HG02759 (cell line): ENCODE data around the gene PGS1.

Experiments
- ATAC-seq: cut with Tn5 transposase; IDR thresholded peaks from one replicate; pipeline ENCODE4 v1.9.1; 2021; ENCODE audit warnings: mild to moderate bottlenecking, moderate library complexity; ENCODE audit not compliant: unreplicated experiment

The PGS1 gene

GRCh38 chr17:78346605-78347250 is 31.7 kb upstream of the PGS1 start:
- ATAC-seq: no peak

- ATAC-seq: no peak
Observed at GRCh38 chr17:78347453-78347852, 31.0 kb upstream of the PGS1 start.

- no peak for ATAC-seq
Observed at GRCh38 chr17:78348055-78348770, 30.2 kb upstream of the PGS1 start.

- ATAC-seq: no peak
Observed at GRCh38 chr17:78349891-78350642, 28.4 kb upstream of the PGS1 start.

- no peak for ATAC-seq
Observed at GRCh38 chr17:78351449-78352006, 26.9 kb upstream of the PGS1 start.

GRCh38 chr17:78353834-78354233 is 24.6 kb upstream of the PGS1 start:
- no peak for ATAC-seq

- no peak for ATAC-seq
Observed at GRCh38 chr17:78355045-78355641, 23.3 kb upstream of the PGS1 start.

- no peak for ATAC-seq
Observed at GRCh38 chr17:78355701-78356100, 22.7 kb upstream of the PGS1 start.

- ATAC-seq: peak; percentile 64
Observed at GRCh38 chr17:78356101-78356713, 22.2 kb upstream of the PGS1 start.

GRCh38 chr17:78357177-78357586 is 21.3 kb upstream of the PGS1 start:
- no peak for ATAC-seq

GRCh38 chr17:78357672-78358537 is 20.5 kb upstream of the PGS1 start:
- no peak for ATAC-seq

GRCh38 chr17:78358538-78359320 is 19.7 kb upstream of the PGS1 start:
- no peak for ATAC-seq

GRCh38 chr17:78359321-78359996 is 19.0 kb upstream of the PGS1 start:
- no peak for ATAC-seq

- ATAC-seq: peak; percentile 54
Observed at GRCh38 chr17:78359997-78360370, 18.5 kb upstream of the PGS1 start, which contains the start of gene SOCS3. Gene SOCS3, minus strand, starts transcription at chr17:78360077. Its CDS starts 982 bp downstream, at chr17:78359095.

GRCh38 chr17:78360371-78361224 is 17.9 kb upstream of the PGS1 start:
- peak; percentile 31 for ATAC-seq

- no peak for ATAC-seq
Observed at GRCh38 chr17:78361225-78361701, 17.2 kb upstream of the PGS1 start.

- ATAC-seq: no peak
Observed at GRCh38 chr17:78362232-78362631, 16.2 kb upstream of the PGS1 start.
